GM23338 (cell line): Measurements from ENCODE around the gene AMOTL1. TPM values are rescaled to one million over a fixed set of nuclear protein-coding genes. Genes with fewer than 3 reads are reported as not detected.

Experiments used
- CTCF ChIP-seq, 2 experiments: fragments of 200-600 bp in 1 of 2; sonication (generic) in 1 of 2; conservative IDR thresholded peaks; 2 replicates each; pipeline versions ENCODE4 v1.5.1 to v1.6.1; 2016 to 2017; ENCODE audit warnings: antibody characterized with exemption in 2 of 2, low read depth in 2 of 2, mild to moderate bottlenecking in 2 of 2, moderate library complexity in 1 of 2
- EZH2 ChIP-seq: fragments of 200-600 bp; sonication (generic); IDR thresholded peaks from one replicate; pipeline ENCODE4 v1.8.0; 2017; ENCODE audit warnings: antibody characterized with exemption, mild to moderate bottlenecking, low read depth; ENCODE audit not compliant: unreplicated experiment
- REST ChIP-seq: IDR thresholded peaks from one replicate; pipeline ENCODE4 v1.6.1; 2018; ENCODE audit warnings: antibody characterized with exemption; ENCODE audit not compliant: unreplicated experiment
- STAT1 ChIP-seq: IDR thresholded peaks from one replicate; pipeline ENCODE4 v1.6.1; 2016; ENCODE audit warnings: antibody characterized with exemption; ENCODE audit not compliant: unreplicated experiment
- ZNF331 ChIP-seq: fragments of 250-450 bp; sonication (Bioruptor Pico); IDR thresholded peaks from 2 replicates; pipeline ENCODE4 v1.5.0; 2020; ENCODE audit warnings: low read depth, mild to moderate bottlenecking, moderate library complexity
- ZNF462 ChIP-seq: fragments of 250-450 bp; sonication (Bioruptor Pico); IDR thresholded peaks from 2 replicates; pipeline ENCODE4 v1.5.0; 2020; ENCODE audit warnings: mild to moderate bottlenecking, moderate library complexity
- polyA plus RNA-seq: library from polyadenylated mRNA; unstranded; fragments of >200 nt; fragmentation: Nextera tagmentation; extraction: Ambion mirVana; gene quantifications from 2 replicates; pipeline ENCODE4 v1.2.1, GENCODE V29; 2016
- total RNA-seq: library from RNA; depleted of rRNA; stranded (reverse); fragments of >200 nt; shearing (Covaris generic); gene quantifications from 2 replicates; pipeline ENCODE4 v1.2.3, GENCODE V29; 2014

The AMOTL1 gene
- total and polyA plus RNA-seq, 2 experiments from 2014 or later, result 4.3 to 18.7 TPM

GRCh38 chr11:94828088-94828487 is 59.9 kb downstream of the AMOTL1 start (continued):
- TF ChIP-seq ZNF462 (CRISPR knock-in tag) (no peak), CTCF (conservative IDR thresholded peaks at IDR 0.05; ENCODE audit: low read depth in 2 of 2) (no peak), EZH2 (no peak), ZNF331 (CRISPR knock-in tag) (no peak), REST (no peak), STAT1 (no peak)
